Measurements from ENCODE around the gene AOC2.

- no peak for TF ChIP-seq POLR2AphosphoS5 (IDR thresholded peaks at IDR 0.05; ENCODE audit: low read depth, low read length)
- TF ChIP-seq CTCF (IDR thresholded peaks at IDR 0.05; ENCODE audit: control extremely low read depth in 1 of 3, insufficient read depth in 1 of 3, low read depth in 1 of 3, low read length in 3 of 3), result no peak
Observed at GRCh38 chr17:42868338-42868737, 24.0 kb downstream of the AOC2 start.
